HuH-7 (cell line): ENCODE data around the gene NHP2.
"Not testable (repeated sequence)": the region's sequence is repeated elsewhere in the genome, so short reads cannot be mapped to it uniquely, and the experiment has no call there.

ENCODE experiments used
- DNase-seq: peaks from one replicate; pipeline ENCODE4 v3.0.0; 2011; ENCODE audit warnings: low spot score

The NHP2 gene

GRCh38 chr5:178153530-178154340 is at the start of gene NHP2:
Gene NHP2, minus strand, starts transcription at chr5:178153885. Its CDS starts 68 bp downstream, at chr5:178153817.
- DNase-seq, result peak; percentile 94

DNA sequence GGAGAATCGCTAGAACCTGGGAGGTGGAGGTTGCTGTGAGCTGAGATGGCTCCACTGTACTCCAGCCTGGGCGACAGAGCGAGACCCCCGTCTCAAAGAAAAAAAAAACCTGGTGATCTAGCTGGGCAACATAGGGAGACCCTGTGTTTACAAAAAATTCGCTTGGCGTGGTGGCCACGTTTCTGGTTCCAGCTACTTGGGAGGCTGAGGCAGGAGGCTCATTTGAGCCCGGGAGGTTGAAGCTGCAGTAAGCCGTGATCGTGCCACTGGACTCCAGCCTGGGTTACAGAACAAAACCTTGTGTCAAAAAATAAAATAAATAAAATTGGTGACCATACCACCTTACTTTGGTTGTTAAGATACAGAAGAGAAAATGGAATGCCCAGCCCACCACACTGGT is 48.9 kb upstream of the NHP2 start:
- DNase-seq, result no peak

- DNase-seq, result no peak
These were observed 48.2 kb upstream of the NHP2 start for GRCh38 chr5:178201927-178202235.

DNA sequence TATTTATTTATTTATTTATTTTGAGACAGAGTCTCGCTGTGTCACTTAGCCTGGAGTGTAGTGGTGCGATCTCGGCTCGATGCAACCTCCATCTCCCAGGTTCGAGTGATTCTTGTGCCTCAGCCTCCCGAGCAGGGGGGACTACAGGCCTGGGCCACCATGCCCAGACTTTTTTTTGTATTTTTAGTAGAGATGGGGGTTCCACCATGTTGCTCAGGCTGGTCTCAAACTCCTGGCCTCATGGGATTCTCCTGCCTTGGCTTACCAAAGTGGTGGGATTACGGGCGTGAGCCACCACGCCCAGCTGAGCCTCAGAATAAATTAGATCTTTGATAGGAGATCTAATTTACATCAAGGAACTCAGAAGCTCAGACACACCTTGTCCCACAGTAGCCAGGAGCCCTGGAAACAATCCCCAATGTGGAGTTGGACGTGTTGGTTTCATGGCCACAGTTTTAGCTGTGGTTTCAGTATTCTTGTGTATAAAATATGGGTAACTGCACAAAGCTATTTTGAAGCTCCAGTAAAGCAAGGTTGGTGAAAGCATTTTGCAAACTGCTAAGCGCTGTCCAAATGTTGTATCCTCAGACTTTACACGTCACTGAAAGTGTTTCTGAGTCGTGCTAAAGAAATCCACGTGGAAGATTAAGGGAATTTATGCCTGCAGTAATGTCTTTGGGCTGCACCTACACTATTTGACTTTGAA is 47.7 kb upstream of the NHP2 start:
- DNase-seq, result no peak

DNA sequence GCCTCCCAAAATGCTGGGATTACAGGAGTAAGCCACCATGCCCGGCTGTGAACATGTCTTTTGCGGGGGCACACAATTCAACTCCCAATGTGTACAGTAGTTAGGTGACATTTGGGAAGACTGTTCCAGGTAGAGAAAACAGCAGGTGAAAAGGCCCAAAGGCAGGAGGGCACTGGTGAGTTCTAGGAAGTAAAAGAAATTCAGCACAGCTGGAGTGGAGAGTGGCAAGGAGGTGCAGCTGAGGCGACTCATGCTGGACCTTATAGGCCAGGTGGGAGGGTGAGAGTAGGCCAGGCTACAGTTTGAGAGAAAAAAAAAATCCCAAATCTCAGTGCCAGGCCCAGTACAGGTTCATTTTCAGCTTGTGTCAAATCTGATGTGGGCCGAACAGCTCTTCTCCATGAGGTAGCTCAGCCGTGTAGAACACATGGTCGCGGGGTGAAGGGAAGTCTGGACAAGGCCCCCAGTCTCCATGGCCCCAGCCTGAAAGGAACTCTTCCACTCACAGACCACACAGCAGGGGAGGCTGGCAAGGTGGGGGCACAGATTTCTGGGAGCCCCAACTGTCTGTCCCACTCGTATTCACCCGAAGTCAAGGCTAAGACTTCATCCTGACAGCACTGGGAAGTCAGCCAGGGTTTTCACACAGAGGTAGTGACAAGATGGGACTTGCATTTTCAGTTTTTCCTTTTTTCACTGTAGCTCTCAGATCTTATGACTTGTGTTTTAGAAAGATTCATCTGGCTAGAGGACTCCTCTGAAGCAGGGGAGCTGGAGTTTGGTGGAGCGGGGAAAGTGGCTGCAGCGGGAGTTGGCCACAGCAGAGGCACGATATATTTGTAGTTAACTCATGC is 46.1 kb upstream of the NHP2 start:
- DNase-seq, result no peak

DNA sequence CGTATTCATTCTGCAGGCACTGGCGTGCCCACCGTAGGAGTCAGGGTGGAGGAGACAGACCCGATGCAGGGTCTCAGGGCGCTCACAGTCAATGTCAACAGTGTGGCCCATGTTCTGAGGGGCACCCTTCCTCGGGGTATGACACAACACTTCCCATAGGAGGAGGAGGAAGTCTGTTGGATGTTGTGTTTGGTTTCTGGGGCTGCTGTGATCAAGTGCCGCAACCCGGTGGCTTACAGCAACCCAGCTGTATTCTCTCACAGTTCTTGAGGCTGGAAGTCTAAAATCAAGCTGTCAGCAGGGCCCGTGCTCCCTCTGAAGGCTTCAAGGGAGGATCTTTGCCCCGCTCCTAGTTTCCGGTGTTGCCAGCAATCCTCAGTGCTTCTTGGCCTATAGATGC is 45.0 kb upstream of the NHP2 start:
- no peak for DNase-seq

GRCh38 chr5:178198151-178198550 is 44.5 kb upstream of the NHP2 start:
- DNase-seq, result not testable (repeated sequence)

GRCh38 chr5:178196986-178197385 is 43.3 kb upstream of the NHP2 start:
- DNase-seq, result peak; percentile 60

GRCh38 chr5:178196281-178196812 is 42.7 kb upstream of the NHP2 start:
- DNase-seq, result no peak

DNA sequence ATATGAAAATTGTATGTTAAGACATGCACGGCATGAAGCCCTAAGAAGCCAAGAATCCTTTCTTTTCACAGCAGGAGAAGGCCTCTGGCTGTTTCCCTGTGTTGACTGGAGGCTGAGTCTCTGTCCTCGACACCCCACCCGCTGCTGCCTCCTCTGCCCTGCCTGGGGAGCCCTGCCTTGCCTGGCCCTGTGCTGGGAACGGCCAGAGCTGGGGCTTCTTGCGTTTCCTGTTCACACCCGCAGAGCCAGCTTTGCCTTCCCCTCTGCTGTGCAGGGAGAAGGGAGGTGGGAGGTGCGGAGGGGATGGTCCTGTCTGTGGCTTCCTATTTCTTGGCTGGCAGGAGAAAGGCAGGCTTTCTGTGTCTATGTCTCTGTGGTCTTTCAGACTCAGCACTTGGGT is 40.3 kb upstream of the NHP2 start:
- no peak for DNase-seq

DNA sequence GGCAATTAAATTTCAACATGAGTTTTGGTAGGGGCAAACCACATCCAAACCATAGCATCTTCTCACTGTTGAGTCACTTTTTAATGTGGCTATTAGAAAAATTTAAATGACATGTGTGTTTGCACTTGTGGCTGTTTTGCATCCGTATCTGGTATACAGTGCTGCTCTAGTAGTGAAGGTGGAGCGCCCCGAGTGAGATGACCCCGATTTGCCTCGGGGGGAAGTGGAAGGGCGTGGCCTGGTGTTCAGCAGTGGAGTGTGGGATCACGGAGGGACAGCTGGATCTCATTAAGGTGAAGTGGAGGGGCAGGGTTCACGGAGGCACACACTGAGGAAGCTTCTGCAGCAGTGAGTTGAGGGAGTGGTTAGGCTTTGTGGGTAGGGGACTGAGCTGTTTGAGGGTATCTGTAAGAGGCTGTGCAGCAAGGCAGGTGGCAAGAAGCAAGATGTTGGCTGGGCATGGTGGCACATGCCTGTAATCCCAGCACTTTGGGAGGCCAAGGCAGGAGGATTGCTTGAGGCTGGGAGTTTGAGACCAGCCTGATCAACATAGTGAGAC is 39.6 kb upstream of the NHP2 start:
- DNase-seq, result no peak

DNA sequence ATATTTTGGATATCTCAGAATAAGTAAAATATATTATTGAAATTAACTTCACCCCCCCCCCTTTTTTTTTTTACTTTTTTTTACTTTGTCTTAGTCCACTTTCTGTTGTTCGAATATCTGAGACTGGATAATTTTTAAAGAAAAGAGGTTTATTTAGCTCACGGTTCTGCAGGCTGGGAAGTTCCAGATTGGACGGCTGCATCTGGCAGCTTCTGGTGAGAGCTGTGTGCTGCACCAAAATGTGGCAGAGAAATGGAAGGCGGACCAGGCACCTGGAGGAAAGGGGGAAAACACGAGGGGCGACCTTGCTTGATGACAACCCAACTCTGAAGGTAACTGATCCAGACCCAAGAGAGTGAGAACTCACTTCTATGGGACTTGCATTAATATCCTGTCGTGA is 39.1 kb upstream of the NHP2 start:
- no peak for DNase-seq

DNA sequence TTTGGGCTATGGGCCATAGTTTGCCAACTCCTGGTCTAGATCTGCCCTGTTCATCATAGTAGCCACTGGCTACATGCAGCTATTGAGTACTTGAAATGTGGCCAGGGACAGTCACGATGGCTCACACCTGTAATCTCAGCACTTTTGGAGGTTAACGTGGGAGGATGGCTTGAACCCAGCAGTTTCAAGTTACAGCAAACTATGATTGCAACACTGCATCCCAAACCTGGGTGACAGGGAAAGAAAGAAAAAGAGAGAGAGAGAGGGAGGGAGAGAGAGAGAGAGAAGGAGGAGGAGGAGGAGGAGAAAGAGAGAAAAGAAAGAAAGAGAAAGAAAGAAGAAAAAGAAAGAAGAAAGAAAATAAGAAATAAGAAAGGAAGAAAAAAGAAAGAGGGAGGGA is 38.6 kb upstream of the NHP2 start:
- DNase-seq, result no peak

DNA sequence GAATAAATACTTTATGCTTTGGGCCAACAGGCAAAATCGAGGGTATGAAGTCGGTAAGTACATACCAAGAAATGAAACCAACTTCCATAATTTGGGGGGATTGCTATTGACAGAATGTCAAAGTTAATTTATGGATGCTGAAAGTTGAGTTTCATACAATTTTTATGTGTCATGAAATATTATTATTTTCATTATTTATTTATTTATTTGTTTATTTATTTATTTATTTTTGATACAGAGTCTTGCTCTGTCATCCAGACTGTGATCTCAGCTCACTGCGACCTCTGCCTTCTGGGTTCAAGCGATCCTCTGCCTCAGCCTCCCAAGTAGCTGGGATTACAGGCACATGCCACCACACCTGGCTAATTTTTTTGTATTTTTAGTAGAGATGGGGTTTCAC is 38.0 kb upstream of the NHP2 start:
- DNase-seq, result no peak

DNA sequence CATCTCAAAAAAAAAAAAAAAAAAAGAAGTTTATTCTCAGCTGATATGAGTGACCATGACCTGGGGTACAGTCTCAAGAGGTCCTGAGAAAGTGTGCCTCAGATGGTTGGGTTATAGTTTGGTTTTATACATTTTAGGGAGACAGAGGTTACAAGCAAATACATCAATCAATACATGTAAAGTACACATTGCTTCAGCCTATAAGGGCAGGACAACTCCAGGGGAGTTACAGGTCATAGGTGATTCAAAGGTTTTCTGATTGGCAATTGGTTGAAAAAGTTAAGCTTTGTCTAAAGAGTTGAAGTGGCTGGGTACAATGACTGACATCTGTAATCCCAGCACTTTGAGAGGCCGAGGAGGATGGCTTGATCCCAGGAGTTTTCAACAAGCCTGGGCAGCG is 35.7 kb upstream of the NHP2 start:
- DNase-seq, result no peak

DNA sequence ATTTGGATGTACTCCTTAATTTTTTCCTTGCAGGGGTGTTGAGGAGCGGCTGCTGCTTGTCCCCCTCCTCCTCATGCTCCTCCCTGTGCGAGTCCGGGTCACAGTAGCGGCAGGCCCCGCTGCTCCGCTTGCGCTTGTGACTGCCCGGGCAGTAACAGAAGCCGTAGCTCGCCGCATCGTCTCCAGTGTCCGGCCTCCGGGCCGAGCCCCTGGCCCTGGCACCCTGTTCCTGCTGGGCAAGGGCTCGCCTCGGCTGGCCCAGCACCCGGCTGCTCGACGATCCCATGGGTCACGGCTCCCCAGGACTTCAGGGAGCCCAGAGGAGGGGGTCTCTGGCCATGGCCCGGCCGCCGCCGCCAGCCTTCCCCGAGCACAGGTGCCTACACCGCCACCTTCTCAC is 33.3 kb upstream of the NHP2 start, which contains the start of gene GMCL2:
Gene GMCL2 (minus strand): TSS at position 358 of the 400 bp plus-strand sequence. CDS start 72 bp downstream, at position 286.
- no peak for DNase-seq

DNA sequence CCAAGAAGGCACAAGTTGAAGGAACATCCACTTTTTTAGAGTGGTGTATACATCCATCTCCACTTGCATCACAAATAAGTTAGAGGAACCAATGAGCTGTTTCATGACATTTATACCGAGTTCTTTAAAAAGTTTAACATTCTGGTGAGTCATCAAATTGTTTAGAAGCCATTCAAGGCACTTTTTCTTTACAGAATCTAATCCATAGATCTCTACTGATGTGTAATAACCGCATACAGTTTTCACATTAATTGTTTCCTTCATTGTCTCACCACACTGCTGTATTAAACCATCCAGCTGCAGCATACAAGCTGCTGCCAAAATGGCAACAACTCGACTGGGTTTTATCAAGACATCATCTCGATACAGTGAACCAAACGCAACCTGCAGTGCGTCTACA is 32.7 kb upstream of the NHP2 start:
- DNase-seq, result no peak

- DNase-seq, result no peak
These were observed 28.6 kb upstream of the NHP2 start for GRCh38 chr5:178182158-178182876.

DNA sequence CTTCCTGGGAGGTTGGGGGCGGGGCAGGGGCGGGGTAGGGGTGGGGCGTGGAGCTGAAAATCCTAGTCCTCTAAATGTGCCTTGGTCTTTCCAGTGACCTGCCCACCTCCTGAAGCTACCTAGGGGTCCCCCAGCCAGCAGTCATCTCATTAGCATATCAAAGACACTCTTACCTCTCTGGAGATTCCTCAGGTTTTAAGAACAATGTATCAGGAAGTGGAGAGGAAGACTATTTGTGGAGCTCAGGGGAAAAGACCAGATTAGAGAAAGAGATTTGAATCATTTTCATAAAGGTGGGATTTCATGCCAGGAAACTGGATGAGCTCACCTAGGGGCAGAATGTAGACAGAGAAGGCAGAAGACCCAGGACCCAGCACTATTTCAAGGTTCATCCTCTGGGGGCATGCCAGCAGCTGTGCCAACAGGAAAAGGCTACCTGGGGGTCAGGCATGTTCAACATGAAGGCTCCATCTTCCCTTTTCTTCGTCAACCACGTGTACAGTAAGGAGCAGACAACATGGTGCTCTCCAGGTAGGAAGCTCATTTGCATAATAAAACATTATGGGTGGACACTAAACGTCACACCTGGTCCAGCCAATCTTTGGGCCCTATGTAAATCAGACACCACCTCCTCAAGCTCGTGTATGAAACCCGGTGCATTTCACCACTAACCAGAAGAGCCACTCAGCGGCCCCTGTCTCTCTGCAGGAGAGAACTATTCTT is 26.6 kb upstream of the NHP2 start:
- DNase-seq, result no peak

DNA sequence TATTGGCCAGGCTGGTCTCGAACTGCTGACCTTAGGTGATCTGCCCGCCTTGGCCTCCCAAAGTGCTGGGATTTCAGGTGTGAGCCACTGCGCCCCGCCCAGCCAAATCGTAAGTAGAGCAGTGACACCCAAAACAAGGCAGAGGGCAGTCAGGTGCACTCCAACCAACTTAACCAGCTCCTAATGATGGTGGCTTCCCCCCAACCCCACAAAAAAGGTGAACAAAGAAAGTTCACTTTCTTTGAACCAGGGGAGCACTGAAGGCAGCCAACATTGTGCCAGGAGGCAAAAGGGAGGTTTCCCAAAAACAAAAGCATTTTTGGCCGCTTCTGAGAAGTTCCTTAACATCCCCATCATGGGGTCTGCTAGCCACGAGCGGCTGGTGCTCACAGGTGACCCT is 23.9 kb upstream of the NHP2 start:
- DNase-seq, result no peak

- no peak for DNase-seq
These were observed 23.1 kb upstream of the NHP2 start for GRCh38 chr5:178176791-178177190.
